NCI-H226 (cell line): ENCODE measurements around the gene KLHL42.
A peak's percentile ranks its signal among the peaks of the same experiment; 100 is the strongest.

Experiments used
- DNase-seq: peaks from one replicate; pipeline ENCODE4 v3.0.0-alpha.2; 2015

Gene KLHL42

GRCh38 chr12:27781680-27782079 is 1.6 kb downstream of the KLHL42 start:
- DNase-seq, result no peak

GRCh38 chr12:27782481-27782880 is 2.4 kb downstream of the KLHL42 start:
- DNase-seq, result no peak

GRCh38 chr12:27785882-27786570 is 6.0 kb downstream of the KLHL42 start:
- DNase-seq, result peak; percentile 57

GRCh38 chr12:27787559-27787958 is 7.5 kb downstream of the KLHL42 start:
- no peak for DNase-seq

- no peak for DNase-seq
These were observed 10.1 kb downstream of the KLHL42 start for GRCh38 chr12:27790179-27790578.

- no peak for DNase-seq
These were observed 15.0 kb downstream of the KLHL42 start for GRCh38 chr12:27794818-27795584.

- DNase-seq, result no peak
These were observed 16.1 kb downstream of the KLHL42 start for GRCh38 chr12:27796128-27796527.

GRCh38 chr12:27797301-27798025 is 17.4 kb downstream of the KLHL42 start:
- no peak for DNase-seq

- DNase-seq, result no peak
These were observed 20.8 kb downstream of the KLHL42 start for GRCh38 chr12:27800819-27801218.

GRCh38 chr12:27801630-27802029 is 21.6 kb downstream of the KLHL42 start:
- no peak for DNase-seq

- no peak for DNase-seq
These were observed 22.5 kb downstream of the KLHL42 start for GRCh38 chr12:27802511-27802910.

GRCh38 chr12:27802936-27803335 is 22.9 kb downstream of the KLHL42 start:
- no peak for DNase-seq

GRCh38 chr12:27805238-27805637 is 25.2 kb downstream of the KLHL42 start:
- no peak for DNase-seq

- DNase-seq, result no peak
These were observed 26.2 kb downstream of the KLHL42 start for GRCh38 chr12:27806259-27806658.

GRCh38 chr12:27807063-27807703 is 27.1 kb downstream of the KLHL42 start:
- no peak for DNase-seq

- no peak for DNase-seq
These were observed 28.8 kb downstream of the KLHL42 start for GRCh38 chr12:27808841-27809240.

- DNase-seq, result no peak
These were observed 30.7 kb downstream of the KLHL42 start for GRCh38 chr12:27810756-27811155.

GRCh38 chr12:27812502-27812901 is 32.5 kb downstream of the KLHL42 start:
- DNase-seq, result no peak

- DNase-seq, result peak; percentile 17
These were observed 34.4 kb downstream of the KLHL42 start for GRCh38 chr12:27814411-27814810.

GRCh38 chr12:27814851-27815591 is 35.0 kb downstream of the KLHL42 start:
- DNase-seq, result no peak

- no peak for DNase-seq
These were observed 37.7 kb downstream of the KLHL42 start for GRCh38 chr12:27817766-27818165.

GRCh38 chr12:27818401-27818918 is 38.4 kb downstream of the KLHL42 start:
- DNase-seq, result no peak
